Measurements from ENCODE around the gene GCHFR.

- TF ChIP-seq POLR2A (IDR thresholded peaks at IDR 0.05) = no peak
- no peak for TF ChIP-seq CTCF (IDR thresholded peaks at IDR 0.05)
These were observed 12.8 kb downstream of the GCHFR start for GRCh38 chr15:40776537-40777141.
